Keratinocyte (primary cell): ENCODE measurements around the gene ERCC1. TPM values are rescaled to one million over a fixed set of nuclear protein-coding genes. Genes with fewer than 3 reads are reported as not detected.

ENCODE experiments used
- DNase-seq: peaks from one replicate; pipeline ENCODE4 v3.0.0-alpha.2; 2011; ENCODE audit warnings: low read depth, missing footprints, low spot score
- FAIRE-seq: peaks from 2 replicates; lab custom pipeline; 2011; peaks lifted over from hg19 to GRCh38; lab: Jason Lieb, UNC
- H2AFZ ChIP-seq: 2 replicates; pipeline ENCODE4 v1.6.0; 2012; ENCODE audit warnings: low read length, control low read depth, inconsistent platforms; ENCODE audit not compliant: control insufficient read depth
- H3K27ac ChIP-seq: 2 replicates; pipeline ENCODE4 v1.5.1; 2011; ENCODE audit warnings: low read length; ENCODE audit not compliant: control insufficient read depth, insufficient read depth
- H3K27me3 ChIP-seq: 3 replicates; pipeline ENCODE4 v1.6.0; 2011; ENCODE audit warnings: low read length; ENCODE audit not compliant: control insufficient read depth, insufficient read depth; ENCODE audit errors: extremely low read depth
- H3K36me3 ChIP-seq, 2 experiments: 2 replicates in 1 of 2; 3 replicates in 1 of 2; pipeline ENCODE4 v1.5.1; 2011; ENCODE audit warnings: low read length in 2 of 2, mild to moderate bottlenecking in 1 of 2; ENCODE audit not compliant: control insufficient read depth in 2 of 2, insufficient read depth in 2 of 2; ENCODE audit errors: extremely low read depth in 1 of 2
- H3K4me1 ChIP-seq: 3 replicates; pipeline ENCODE4 v1.5.1; 2011; ENCODE audit warnings: low read length; ENCODE audit not compliant: control insufficient read depth, insufficient read depth; ENCODE audit errors: extremely low read depth
- H3K4me2 ChIP-seq: 3 replicates; pipeline ENCODE4 v1.6.0; 2011; ENCODE audit warnings: low read depth, low read length; ENCODE audit not compliant: control insufficient read depth, insufficient read depth; ENCODE audit errors: extremely low read depth
- H3K4me3 ChIP-seq, 3 experiments: fragments of 200-600 bp in 1 of 3; sonication (generic) in 1 of 3; 2 replicates in 2 of 3; 3 replicates in 1 of 3; pipeline ENCODE4 v1.5.1; 2011 to 2016; ENCODE audit warnings: low read length in 3 of 3, mild to moderate bottlenecking in 3 of 3, control low read depth in 2 of 3, inconsistent platforms in 1 of 3, low read depth in 1 of 3, mixed read lengths in 1 of 3, mixed run types in 1 of 3, moderate library complexity in 1 of 3; ENCODE audit not compliant: control insufficient read depth in 2 of 3, insufficient read depth in 2 of 3; ENCODE audit errors: extremely low read depth in 1 of 3
- H3K79me2 ChIP-seq: 2 replicates; pipeline ENCODE4 v1.6.0; 2012; ENCODE audit warnings: low read length; ENCODE audit not compliant: control insufficient read depth, insufficient read depth
- H3K9ac ChIP-seq: 3 replicates; pipeline ENCODE4 v1.6.0; 2011; ENCODE audit warnings: low read length; ENCODE audit not compliant: control insufficient read depth, insufficient read depth; ENCODE audit errors: extremely low read depth
- H3K9me1 ChIP-seq: 3 replicates; pipeline ENCODE4 v1.6.0; 2011; ENCODE audit warnings: low read length; ENCODE audit not compliant: control insufficient read depth, insufficient read depth; ENCODE audit errors: extremely low read depth
- H3K9me3 ChIP-seq: 2 replicates; pipeline ENCODE4 v1.5.1; 2012; ENCODE audit warnings: low read depth, low read length; ENCODE audit not compliant: control insufficient read depth
- H4K20me1 ChIP-seq: 3 replicates; pipeline ENCODE4 v1.6.0; 2011; ENCODE audit warnings: low read length; ENCODE audit not compliant: control insufficient read depth, insufficient read depth; ENCODE audit errors: extremely low read depth
- CTCF ChIP-seq, 3 experiments: IDR thresholded peaks in 1 of 3; conservative IDR thresholded peaks in 1 of 3; optimal IDR thresholded peaks in 1 of 3; 2 replicates in 2 of 3; 3 replicates in 1 of 3; pipeline versions ENCODE3 to v1.5.1; 2011; ENCODE audit warnings: low read length in 3 of 3, mild to moderate bottlenecking in 3 of 3, moderate library complexity in 2 of 3, control low read depth in 1 of 3, inconsistent platforms in 1 of 3; ENCODE audit not compliant: insufficient read depth in 2 of 3; ENCODE audit errors: extremely low read depth in 1 of 3
- EZH2 ChIP-seq: IDR thresholded peaks from one replicate; pipeline ENCODE4 v1.6.1; 2012; ENCODE audit warnings: inconsistent platforms, mild to moderate bottlenecking, low read length, moderate library complexity
- dilution Hi-C: fragments of 300-500 bp; cut with MboI; formaldehyde crosslinking; loops from one replicate; pipeline ENCODE4 v1.7.0; 2020; ENCODE audit warnings: low sequenced_read_pairs; ENCODE audit not compliant: extremely low pct_ligation_motif_present
- polyA plus RNA-seq, 5 experiments: library from polyadenylated mRNA; depleted of rRNA in 3 of 5; stranded (reverse) in 3 of 5; stranded (forward) in 1 of 5; unstranded in 1 of 5; fragments of >200 nt; gene quantifications; 1 replicate in 1 of 5; 2 replicates in 3 of 5; 3 replicates in 1 of 5; pipeline versions ENCODE4 v1.2.1 to v1.2.3, GENCODE V29; 2011 to 2012; ENCODE audit warnings: missing spikeins in 2 of 5, low read depth in 1 of 5, low replicate concordance in 1 of 5

The ERCC1 gene
- polyA plus RNA-seq, 1 donor (not counting 4 experiments of a cell fraction or from before 2014, with no cell fraction given), result 175 TPM

- no peaks in the 10 kb centered on the region for H4K20me1 ChIP-seq
- dilution Hi-C loops, result no loop called here
- no peak overlapping the region for H2AFZ ChIP-seq
- no peak overlapping the region for H3K4me3 ChIP-seq
- FAIRE-seq (no peak), DNase-seq (no peak)
- peaks cover 15% of the 10 kb centered on the region for H3K4me1 ChIP-seq
- H3K9ac ChIP-seq, result no peak overlapping the region
- no peaks in the 10 kb centered on the region for H3K36me3 ChIP-seq
- H3K9me3 ChIP-seq, result no peaks in the 10 kb centered on the region
- H3K4me2 ChIP-seq, result no peak overlapping the region
- no peak for TF ChIP-seq EZH2
- TF ChIP-seq CTCF (optimal IDR thresholded peaks at IDR 0.05 in 1 of 3, IDR thresholded peaks at IDR 0.05 in 1 of 3, conservative IDR thresholded peaks at IDR 0.05 in 1 of 3; ENCODE audit: extremely low read depth in 1 of 3, insufficient read depth in 2 of 3, low read length in 3 of 3), result no peak
- no peak overlapping the region for H3K27ac ChIP-seq
- no peaks in the 10 kb centered on the region for H3K79me2 ChIP-seq
- no peaks in the 10 kb centered on the region for H3K27me3 ChIP-seq
- H3K9me1 ChIP-seq, result no peaks in the 10 kb centered on the region
Observed at GRCh38 chr19:45472563-45473366, 49.0 kb upstream of the ERCC1 start.

GRCh38 chr19:45471931-45472562 lies 48.3 kb upstream of the ERCC1 start:
- Histone ChIP-seq H3K4me3 (no peak overlapping the region), H3K9me3 (no peaks in the 10 kb centered on the region), H3K4me1 (peaks cover 16% of the 10 kb centered on the region), H2AFZ (no peak overlapping the region), H3K36me3 (no peaks in the 10 kb centered on the region), H4K20me1 (no peaks in the 10 kb centered on the region), H3K79me2 (no peaks in the 10 kb centered on the region), H3K9ac (no peak overlapping the region), H3K4me2 (no peak overlapping the region), H3K9me1 (no peaks in the 10 kb centered on the region), H3K27ac (no peak overlapping the region), H3K27me3 (no peaks in the 10 kb centered on the region)
- TF ChIP-seq EZH2, result no peak
- TF ChIP-seq CTCF (optimal IDR thresholded peaks at IDR 0.05 in 1 of 3, IDR thresholded peaks at IDR 0.05 in 1 of 3, conservative IDR thresholded peaks at IDR 0.05 in 1 of 3; ENCODE audit: extremely low read depth in 1 of 3, insufficient read depth in 2 of 3, low read length in 3 of 3), result no peak
- DNase-seq (no peak), FAIRE-seq (no peak)
- dilution Hi-C loops, result no loop called here
